ENCODE results near the gene MBD1.
"Not testable (repeated sequence)": the region's sequence is repeated elsewhere in the genome, so short reads cannot be mapped to it uniquely, and the experiment has no call there.

MBD1 gene

GRCh38 chr18:50288348-50289107 is 7.2 kb upstream of the MBD1 start:
- not testable (repeated sequence) for H3K4me1 ChIP-seq (ENCODE audit: control insufficient read depth, insufficient read depth, low read length, poor library complexity, severe bottlenecking); H3K9me3 ChIP-seq (ENCODE audit: control insufficient read depth, low read length)
- Histone ChIP-seq H3K4me3 (ENCODE audit: extremely low read depth, insufficient read depth, low read length, poor library complexity, severe bottlenecking) (peak overlapping the region; percentile 90), H3K36me3 (ENCODE audit: control insufficient read depth, insufficient read depth, low read length) (peaks cover 26% of the 10 kb centered on the region), H3K27ac (ENCODE audit: low read depth, low read length, severe bottlenecking) (peak overlapping the region; percentile 81)
- WGBS, 2 experiments (ENCODE audit: insufficient coverage in 2 of 2): 82 to 87% methylated on average over 14 to 15 of the region's 21 CpGs

- Histone ChIP-seq H3K4me1 (ENCODE audit: control insufficient read depth, insufficient read depth, low read length, poor library complexity, severe bottlenecking) (no peaks in the 10 kb centered on the region), H3K36me3 (ENCODE audit: control insufficient read depth, insufficient read depth, low read length) (peaks cover 34% of the 10 kb centered on the region), H3K27ac (ENCODE audit: low read depth, low read length, severe bottlenecking) (peak within 1 kb of the TSS; percentile 81), H3K4me3 (ENCODE audit: extremely low read depth, insufficient read depth, low read length, poor library complexity, severe bottlenecking) (peak within 1 kb of the TSS; percentile 90), H3K9me3 (ENCODE audit: control insufficient read depth, low read length) (no peaks in the 10 kb centered on the region)
- WGBS, 2 experiments (ENCODE audit: insufficient coverage in 2 of 2): 0% methylated on average over 62 to 72 of the region's 76 CpGs
Observed at GRCh38 chr18:50287441-50288347, 6.4 kb upstream of the MBD1 start, which contains the start of gene CXXC1. CXXC1 (minus strand) TSS chr18:50287692; CDS start chr18:50287589, 103 bp downstream.

- Histone ChIP-seq H3K4me3 (ENCODE audit: extremely low read depth, insufficient read depth, low read length, poor library complexity, severe bottlenecking) (peak overlapping the region; percentile 90), H3K9me3 (ENCODE audit: control insufficient read depth, low read length) (no peaks in the 10 kb centered on the region), H3K36me3 (ENCODE audit: control insufficient read depth, insufficient read depth, low read length) (peaks cover 41% of the 10 kb centered on the region), H3K27ac (ENCODE audit: low read depth, low read length, severe bottlenecking) (no peak overlapping the region), H3K4me1 (ENCODE audit: control insufficient read depth, insufficient read depth, low read length, poor library complexity, severe bottlenecking) (no peaks in the 10 kb centered on the region)
- WGBS, 2 experiments (ENCODE audit: insufficient coverage in 2 of 2): 0% methylated on average over 17 to 26 of the region's 27 CpGs
Observed at GRCh38 chr18:50287028-50287440, 5.7 kb upstream of the MBD1 start.

GRCh38 chr18:50286391-50287027 is 5.2 kb upstream of the MBD1 start:
- no peak overlapping the region for H3K27ac ChIP-seq (ENCODE audit: low read depth, low read length, severe bottlenecking)
- H3K4me1 ChIP-seq (ENCODE audit: control insufficient read depth, insufficient read depth, low read length, poor library complexity, severe bottlenecking): no peaks in the 10 kb centered on the region
- peaks cover 43% of the 10 kb centered on the region for H3K36me3 ChIP-seq (ENCODE audit: control insufficient read depth, insufficient read depth, low read length)
- no peaks in the 10 kb centered on the region for H3K9me3 ChIP-seq (ENCODE audit: control insufficient read depth, low read length)
- WGBS, 2 experiments (ENCODE audit: insufficient coverage in 2 of 2): 35 to 45% methylated on average over 15 to 19 of the region's 23 CpGs
- peak overlapping the region; percentile 90 for H3K4me3 ChIP-seq (ENCODE audit: extremely low read depth, insufficient read depth, low read length, poor library complexity, severe bottlenecking)

- H3K4me3 ChIP-seq (ENCODE audit: extremely low read depth, insufficient read depth, low read length, poor library complexity, severe bottlenecking): no peak overlapping the region
- WGBS, 2 experiments (ENCODE audit: insufficient coverage in 2 of 2): 95 to 96% methylated on average over 20 to 22 of the region's 24 CpGs
Observed at GRCh38 chr18:50285631-50286321, 4.5 kb upstream of the MBD1 start.

GRCh38 chr18:50285071-50285470 is 3.7 kb upstream of the MBD1 start:
- peaks cover 2% of the 10 kb centered on the region for H3K4me1 ChIP-seq (ENCODE audit: control insufficient read depth, insufficient read depth, low read length, poor library complexity, severe bottlenecking)
- peaks cover 45% of the 10 kb centered on the region for H3K36me3 ChIP-seq (ENCODE audit: control insufficient read depth, insufficient read depth, low read length)
- H3K4me3 ChIP-seq (ENCODE audit: extremely low read depth, insufficient read depth, low read length, poor library complexity, severe bottlenecking): no peak overlapping the region
- H3K9me3 ChIP-seq (ENCODE audit: control insufficient read depth, low read length): no peaks in the 10 kb centered on the region
- no peak overlapping the region for H3K27ac ChIP-seq (ENCODE audit: low read depth, low read length, severe bottlenecking)
- WGBS, 2 experiments (ENCODE audit: insufficient coverage in 2 of 2): 91 to 93% methylated on average over 10 to 13 of the region's 13 CpGs

More at GRCh38 chr18:50285631-50286321, 4.5 kb upstream of the MBD1 start:
- no peaks in the 10 kb centered on the region for H3K9me3 ChIP-seq (ENCODE audit: control insufficient read depth, low read length)
- H3K4me1 ChIP-seq (ENCODE audit: control insufficient read depth, insufficient read depth, low read length, poor library complexity, severe bottlenecking): no peaks in the 10 kb centered on the region
- H3K36me3 ChIP-seq (ENCODE audit: control insufficient read depth, insufficient read depth, low read length): peaks cover 43% of the 10 kb centered on the region
- H3K27ac ChIP-seq (ENCODE audit: low read depth, low read length, severe bottlenecking): no peak overlapping the region

GRCh38 chr18:50284255-50284885 is 3.0 kb upstream of the MBD1 start:
- WGBS, 2 experiments (ENCODE audit: insufficient coverage in 2 of 2): 98% methylated on average over 13 to 15 of the region's 15 CpGs
- no peaks in the 10 kb centered on the region for H3K9me3 ChIP-seq (ENCODE audit: control insufficient read depth, low read length)
- H3K36me3 ChIP-seq (ENCODE audit: control insufficient read depth, insufficient read depth, low read length): peaks cover 52% of the 10 kb centered on the region
- no peak overlapping the region for H3K4me3 ChIP-seq (ENCODE audit: extremely low read depth, insufficient read depth, low read length, poor library complexity, severe bottlenecking)
- H3K4me1 ChIP-seq (ENCODE audit: control insufficient read depth, insufficient read depth, low read length, poor library complexity, severe bottlenecking): peaks cover 2% of the 10 kb centered on the region
- no peak overlapping the region for H3K27ac ChIP-seq (ENCODE audit: low read depth, low read length, severe bottlenecking)

- Histone ChIP-seq H3K4me1 (ENCODE audit: control insufficient read depth, insufficient read depth, low read length, poor library complexity, severe bottlenecking) (peaks cover 6% of the 10 kb centered on the region), H3K9me3 (ENCODE audit: control insufficient read depth, low read length) (no peaks in the 10 kb centered on the region), H3K36me3 (ENCODE audit: control insufficient read depth, insufficient read depth, low read length) (peaks cover 59% of the 10 kb centered on the region), H3K4me3 (ENCODE audit: extremely low read depth, insufficient read depth, low read length, poor library complexity, severe bottlenecking) (no peak overlapping the region), H3K27ac (ENCODE audit: low read depth, low read length, severe bottlenecking) (no peak overlapping the region)
- WGBS, 2 experiments (ENCODE audit: insufficient coverage in 2 of 2): 94 to 96% methylated on average over 26 to 27 of the region's 29 CpGs
Observed at GRCh38 chr18:50283469-50284209, 2.3 kb upstream of the MBD1 start.

- Histone ChIP-seq H3K4me1 (ENCODE audit: control insufficient read depth, insufficient read depth, low read length, poor library complexity, severe bottlenecking) (peaks cover 6% of the 10 kb centered on the region), H3K9me3 (ENCODE audit: control insufficient read depth, low read length) (no peaks in the 10 kb centered on the region), H3K27ac (ENCODE audit: low read depth, low read length, severe bottlenecking) (no peak overlapping the region), H3K36me3 (ENCODE audit: control insufficient read depth, insufficient read depth, low read length) (peaks cover 66% of the 10 kb centered on the region), H3K4me3 (ENCODE audit: extremely low read depth, insufficient read depth, low read length, poor library complexity, severe bottlenecking) (peak overlapping the region; percentile 96)
- 96 to 97% methylated on average over 41 to 42 of the region's 42 CpGs for WGBS, 2 experiments (ENCODE audit: insufficient coverage in 2 of 2)
Observed at GRCh38 chr18:50282521-50283335, 1.4 kb upstream of the MBD1 start.
